ENCODE data around the gene EDA. TPM values are rescaled to one million over a fixed set of nuclear protein-coding genes. Genes with fewer than 3 reads are reported as not detected.

Gene EDA
- total RNA-seq, 1 donor from 2014 or later, result 1.8 TPM

GRCh38 chrX:69630147-69630546 is 14.2 kb downstream of the EDA start:
- Mint-ChIP-seq H3K27ac (no peak overlapping the region), H3K4me3 (no peak overlapping the region), H3K27me3 (no peaks in the 10 kb centered on the region), H3K36me3 (ENCODE audit: low read depth) (no peaks in the 10 kb centered on the region), H3K9me3 (no peaks in the 10 kb centered on the region), H3K4me1 (peaks cover 16% of the 10 kb centered on the region)
- no peak for DNase-seq
- intact Hi-C loops (cut with micrococcal nuclease), result loop anchor here (5.0 kb wide), 1 partner anchor 177 kb away; no protein-coding TSS in a partner anchor

GRCh38 chrX:69664693-69665092 is 48.8 kb downstream of the EDA start:
- no peaks in the 10 kb centered on the region for H3K4me1 Mint-ChIP-seq
- intact Hi-C loops (cut with micrococcal nuclease), result no loop called here
- H3K36me3 Mint-ChIP-seq (ENCODE audit: low read depth), result no peaks in the 10 kb centered on the region
- H3K4me3 Mint-ChIP-seq, result no peak overlapping the region
- no peaks in the 10 kb centered on the region for H3K27me3 Mint-ChIP-seq
- no peak for DNase-seq
- H3K9me3 Mint-ChIP-seq, result no peaks in the 10 kb centered on the region
- no peak overlapping the region for H3K27ac Mint-ChIP-seq

GRCh38 chrX:69670001-69670555 is 54.2 kb downstream of the EDA start:
- Mint-ChIP-seq H3K9me3 (no peaks in the 10 kb centered on the region), H3K27me3 (no peaks in the 10 kb centered on the region), H3K36me3 (ENCODE audit: low read depth) (no peaks in the 10 kb centered on the region), H3K4me1 (no peaks in the 10 kb centered on the region), H3K4me3 (no peak overlapping the region), H3K27ac (no peak overlapping the region)
- intact Hi-C loops (cut with micrococcal nuclease), result no loop called here
- DNase-seq, result no peak

- Mint-ChIP-seq H3K9me3 (peaks cover 5% of the 10 kb centered on the region), H3K27ac (no peak overlapping the region), H3K4me1 (no peaks in the 10 kb centered on the region), H3K27me3 (no peaks in the 10 kb centered on the region), H3K4me3 (no peak overlapping the region), H3K36me3 (ENCODE audit: low read depth) (no peaks in the 10 kb centered on the region)
- no peak for DNase-seq
- intact Hi-C loops (cut with micrococcal nuclease), result no loop called here
Measured at GRCh38 chrX:69674891-69675290, 59.0 kb downstream of the EDA start.

GRCh38 chrX:69705818-69706217 is 89.9 kb downstream of the EDA start:
- H3K27me3 Mint-ChIP-seq, result no peaks in the 10 kb centered on the region
- peaks cover 11% of the 10 kb centered on the region for H3K9me3 Mint-ChIP-seq
- no peak overlapping the region for H3K27ac Mint-ChIP-seq
- H3K36me3 Mint-ChIP-seq (ENCODE audit: low read depth), result no peaks in the 10 kb centered on the region
- intact Hi-C loops (cut with micrococcal nuclease), result no loop called here
- no peak overlapping the region for H3K4me3 Mint-ChIP-seq
- DNase-seq, result no peak
- H3K4me1 Mint-ChIP-seq, result no peaks in the 10 kb centered on the region

GRCh38 chrX:69718102-69718501 is 102.2 kb downstream of the EDA start:
- no peak overlapping the region for H3K4me3 Mint-ChIP-seq
- intact Hi-C loops (cut with micrococcal nuclease), result no loop called here

GRCh38 chrX:69724307-69724706 is 108.4 kb downstream of the EDA start:
- H3K27me3 Mint-ChIP-seq, result no peaks in the 10 kb centered on the region

More at GRCh38 chrX:69718102-69718501, 102.2 kb downstream of the EDA start:
- no peaks in the 10 kb centered on the region for H3K9me3 Mint-ChIP-seq
- DNase-seq, result no peak
- no peaks in the 10 kb centered on the region for H3K36me3 Mint-ChIP-seq (ENCODE audit: low read depth)
- no peaks in the 10 kb centered on the region for H3K4me1 Mint-ChIP-seq
- no peaks in the 10 kb centered on the region for H3K27me3 Mint-ChIP-seq
- no peak overlapping the region for H3K27ac Mint-ChIP-seq

GRCh38 chrX:69740317-69740716 is 124.4 kb downstream of the EDA start:
- intact Hi-C loops (cut with micrococcal nuclease), result no loop called here
- Mint-ChIP-seq H3K9me3 (peaks cover 3% of the 10 kb centered on the region), H3K36me3 (ENCODE audit: low read depth) (no peaks in the 10 kb centered on the region), H3K4me3 (no peak overlapping the region), H3K27ac (no peak overlapping the region), H3K4me1 (no peaks in the 10 kb centered on the region), H3K27me3 (no peaks in the 10 kb centered on the region)
- DNase-seq, result no peak

More at GRCh38 chrX:69724307-69724706, 108.4 kb downstream of the EDA start:
- H3K4me3 Mint-ChIP-seq, result no peak overlapping the region
- H3K9me3 Mint-ChIP-seq, result no peaks in the 10 kb centered on the region
- intact Hi-C loops (cut with micrococcal nuclease), result no loop called here
- H3K27ac Mint-ChIP-seq, result no peak overlapping the region
- DNase-seq, result no peak
- H3K4me1 Mint-ChIP-seq, result no peaks in the 10 kb centered on the region
- H3K36me3 Mint-ChIP-seq (ENCODE audit: low read depth), result no peaks in the 10 kb centered on the region

GRCh38 chrX:69741721-69742120 is 125.8 kb downstream of the EDA start:
- Mint-ChIP-seq H3K4me3 (no peak overlapping the region), H3K4me1 (no peaks in the 10 kb centered on the region), H3K9me3 (peaks cover 3% of the 10 kb centered on the region), H3K27me3 (no peaks in the 10 kb centered on the region), H3K36me3 (ENCODE audit: low read depth) (no peaks in the 10 kb centered on the region), H3K27ac (no peak overlapping the region)
- intact Hi-C loops (cut with micrococcal nuclease), result no loop called here
- no peak for DNase-seq

- Mint-ChIP-seq H3K9me3 (peaks cover 3% of the 10 kb centered on the region), H3K27ac (no peak overlapping the region), H3K36me3 (ENCODE audit: low read depth) (no peaks in the 10 kb centered on the region), H3K27me3 (no peaks in the 10 kb centered on the region), H3K4me1 (no peaks in the 10 kb centered on the region), H3K4me3 (no peak overlapping the region)
- DNase-seq, result no peak
- intact Hi-C loops (cut with micrococcal nuclease), result no loop called here
Measured at GRCh38 chrX:69746051-69746450, 130.1 kb downstream of the EDA start.

- no peak for DNase-seq
Measured at GRCh38 chrX:69748055-69748454, 132.1 kb downstream of the EDA start.

GRCh38 chrX:69759921-69760625 is 144.2 kb downstream of the EDA start:
- Mint-ChIP-seq H3K36me3 (ENCODE audit: low read depth) (no peaks in the 10 kb centered on the region), H3K27ac (no peak overlapping the region), H3K4me1 (no peaks in the 10 kb centered on the region), H3K4me3 (no peak overlapping the region), H3K27me3 (no peaks in the 10 kb centered on the region), H3K9me3 (no peaks in the 10 kb centered on the region)
- no peak for DNase-seq
- intact Hi-C loops (cut with micrococcal nuclease), result no loop called here

More at GRCh38 chrX:69748055-69748454, 132.1 kb downstream of the EDA start:
- no peaks in the 10 kb centered on the region for H3K27me3 Mint-ChIP-seq
- no peak overlapping the region for H3K27ac Mint-ChIP-seq
- intact Hi-C loops (cut with micrococcal nuclease), result no loop called here
- no peaks in the 10 kb centered on the region for H3K36me3 Mint-ChIP-seq (ENCODE audit: low read depth)
- H3K4me1 Mint-ChIP-seq, result no peaks in the 10 kb centered on the region
- H3K4me3 Mint-ChIP-seq, result no peak overlapping the region
- H3K9me3 Mint-ChIP-seq, result no peaks in the 10 kb centered on the region

GRCh38 chrX:69761633-69762032 is 145.7 kb downstream of the EDA start:
- Mint-ChIP-seq H3K4me3 (no peak overlapping the region), H3K27ac (no peak overlapping the region), H3K9me3 (no peaks in the 10 kb centered on the region), H3K36me3 (ENCODE audit: low read depth) (no peaks in the 10 kb centered on the region), H3K4me1 (no peaks in the 10 kb centered on the region), H3K27me3 (no peaks in the 10 kb centered on the region)
- intact Hi-C loops (cut with micrococcal nuclease), result no loop called here
- no peak for DNase-seq

GRCh38 chrX:69762340-69762739 is 146.4 kb downstream of the EDA start:
- H3K9me3 Mint-ChIP-seq, result no peaks in the 10 kb centered on the region
- H3K4me3 Mint-ChIP-seq, result no peak overlapping the region
- DNase-seq, result no peak
- no peaks in the 10 kb centered on the region for H3K27me3 Mint-ChIP-seq
- no peak overlapping the region for H3K27ac Mint-ChIP-seq
- no peaks in the 10 kb centered on the region for H3K4me1 Mint-ChIP-seq
- intact Hi-C loops (cut with micrococcal nuclease), result no loop called here
- H3K36me3 Mint-ChIP-seq (ENCODE audit: low read depth), result no peaks in the 10 kb centered on the region

All from activated CD4-positive, alpha-beta T cell treated with anti-CD3 and anti-CD28 coated beads, Interleukin-2, amount 10 ng/mL, durations not matched to agents 24 days and 14 days (primary cell).